Spleen (tissue), 7 donors: ENCODE data around the gene COL28A1.

Experiments
- CTCF ChIP-seq, 11 experiments: fragments of 200-600 bp in 7 of 11; fragments of 450-650 bp in 4 of 11; sonication (generic) in 4 of 11; IDR thresholded peaks in 8 of 11; conservative IDR thresholded peaks in 3 of 11; 1 replicate in 7 of 11; 2 replicates in 4 of 11; pipeline versions ENCODE4 v1.4.0 to v1.8.0; 2016 to 2021; ENCODE audit warnings: antibody characterized with exemption in 11 of 11, inconsistent platforms in 4 of 11, mild to moderate bottlenecking in 1 of 11
- POLR2A ChIP-seq, 3 donors: fragments of 450-650 bp; IDR thresholded peaks; one replicate each; pipeline ENCODE4 v1.5.1; 2017; ENCODE audit warnings: antibody characterized with exemption in 3 of 3, mild to moderate bottlenecking in 1 of 3
- POLR2AphosphoS5 ChIP-seq, 3 donors: sonication (generic); formaldehyde crosslinking; IDR thresholded peaks; one replicate each; pipeline ENCODE4 v1.5.1; 2017; ENCODE audit warnings: antibody characterized with exemption in 3 of 3
- donor health status: DM: no; HTN: no; CAD: no; lungs with moderate emphysema.
- donor health status: DM: no; HTN: no; CAD: no.
- donor health status: DM: no; HTN: no; CAD: no.

GRCh38 chr7:7570584-7570983 is 34.9 kb upstream of the COL28A1 start:
- TF ChIP-seq CTCF (IDR thresholded peaks at IDR 0.05 in 8 of 11, conservative IDR thresholded peaks at IDR 0.05 in 3 of 11) (no peak), POLR2AphosphoS5 (IDR thresholded peaks at IDR 0.05) (no peak), POLR2A (IDR thresholded peaks at IDR 0.05) (no peak)
